Panc1 (cell line): Measurements from ENCODE around the gene FEM1B.

Experiments used
- CTCF ChIP-seq: fragments of 450-650 bp; IDR thresholded peaks from 2 replicates; pipeline ENCODE4 v1.5.1; 2017; ENCODE audit warnings: mild to moderate bottlenecking
- REST ChIP-seq, 2 experiments: IDR thresholded peaks; 2 replicates each; pipeline ENCODE4 v1.6.1; 2011 to 2012; ENCODE audit warnings: low read depth in 2 of 2, control low read depth in 1 of 2, low read length in 1 of 2, mild to moderate bottlenecking in 1 of 2, moderate library complexity in 1 of 2; ENCODE audit not compliant: insufficient read depth in 1 of 2
- SIN3A ChIP-seq: IDR thresholded peaks from 2 replicates; pipeline ENCODE4 v1.6.1; 2012; ENCODE audit warnings: low read depth, mild to moderate bottlenecking, low read length, moderate library complexity, borderline replicate concordance; ENCODE audit not compliant: insufficient read depth

GRCh38 chr15:68283401-68283800, 5.9 kb downstream of the FEM1B start:
- no peak for TF ChIP-seq CTCF
- TF ChIP-seq REST (IDR thresholded peaks at IDR 0.05; ENCODE audit: insufficient read depth in 1 of 2, low read depth in 2 of 2, low read length in 1 of 2), result no peak
- TF ChIP-seq SIN3A, result no peak
